Gastrocnemius medialis (tissue), 4 donors: ENCODE results near the gene GPER1. TPM values are rescaled to one million over a fixed set of nuclear protein-coding genes. Genes with fewer than 3 reads are reported as not detected.
"Not testable (repeated sequence)": the region's sequence is repeated elsewhere in the genome, so short reads cannot be mapped to it uniquely, and the experiment has no call there.

Source experiments
- ATAC-seq, 2 donors: fragments of 150-250 bp; one replicate each; pipeline ENCODE4 v1.9.1; 2016
- DNase-seq, 2 donors: peaks; one replicate each; pipeline ENCODE4 v3.0.0-alpha.2; 2019
- H3K27ac ChIP-seq, 4 donors: fragments of 200-600 bp; sonication (generic); 1 replicate in 1 of 4; 2 replicates in 3 of 4; pipeline ENCODE4 v1.5.1; 2016 to 2018; ENCODE audit warnings: mild to moderate bottlenecking in 2 of 4, moderate library complexity in 1 of 4
- H3K27me3 ChIP-seq, 3 donors: fragments of 200-600 bp; sonication (generic) in 2 of 3; 1 replicate in 1 of 3; 2 replicates in 2 of 3; pipeline versions ENCODE4 v1.5.1 to v1.6.0; 2016 to 2019; ENCODE audit warnings: mild to moderate bottlenecking in 1 of 3, moderate library complexity in 1 of 3
- H3K36me3 ChIP-seq, 2 donors: fragments of 200-600 bp; sonication (generic) in 1 of 2; one replicate each; pipeline ENCODE4 v1.5.1; 2017 to 2018
- H3K4me1 ChIP-seq, 2 donors: fragments of 200-600 bp; sonication (generic) in 1 of 2; one replicate each; pipeline ENCODE4 v1.5.1; 2016 to 2017; ENCODE audit warnings: mild to moderate bottlenecking in 2 of 2
- H3K4me3 ChIP-seq, 4 donors: fragments of 200-600 bp; sonication (generic) in 3 of 4; 1 replicate in 1 of 4; 2 replicates in 3 of 4; pipeline ENCODE4 v1.5.1; 2016 to 2019; ENCODE audit warnings: mild to moderate bottlenecking in 2 of 4
- H3K9me3 ChIP-seq, 3 donors: fragments of 200-600 bp; sonication (generic) in 2 of 3; 1 replicate in 1 of 3; 2 replicates in 2 of 3; pipeline ENCODE4 v1.5.1; 2016 to 2019
- POLR2A ChIP-seq, 2 donors: fragments of 450-650 bp; IDR thresholded peaks; one replicate each; pipeline ENCODE4 v1.6.1; 2017; ENCODE audit warnings: antibody characterized with exemption in 2 of 2, mild to moderate bottlenecking in 2 of 2, moderate library complexity in 2 of 2
- in situ Hi-C, 4 donors: fragments of 200-750 bp; cut with MboI; loops; one replicate each; pipeline versions ENCODE4 v1.15.0 to v1.8.0; 2017; ENCODE audit warnings: low sequenced_read_pairs in 4 of 4
- intact Hi-C: fragments of 100-400 bp; cut with DNase I; formaldehyde crosslinking; loops from one replicate; pipeline ENCODE4 v1.15.1; 2023; ENCODE audit warnings: low total_unique reads
- total RNA-seq, 4 donors: library from RNA; depleted of rRNA; stranded (reverse); fragments of >200 nt; gene quantifications; one replicate each; pipeline versions ENCODE4 v1.1.0 to v1.2.3, GENCODE V29; 2016
- TF ChIP-seq, protein P1 (sequence below), 5 experiments: fragments of 450-650 bp in 3 of 5; fragments of 200-600 bp in 2 of 5; sonication (generic) in 2 of 5; IDR thresholded peaks in 4 of 5; conservative IDR thresholded peaks in 1 of 5; 1 replicate in 4 of 5; 2 replicates in 1 of 5; pipeline ENCODE4 v1.5.1; 2016 to 2019; ENCODE audit warnings: antibody characterized with exemption in 5 of 5, mild to moderate bottlenecking in 3 of 5, moderate library complexity in 3 of 5

The GPER1 gene
- total RNA-seq, 4 donors from 2014 or later: 0.92 to 3.2 (median 2.1) TPM

DNA sequence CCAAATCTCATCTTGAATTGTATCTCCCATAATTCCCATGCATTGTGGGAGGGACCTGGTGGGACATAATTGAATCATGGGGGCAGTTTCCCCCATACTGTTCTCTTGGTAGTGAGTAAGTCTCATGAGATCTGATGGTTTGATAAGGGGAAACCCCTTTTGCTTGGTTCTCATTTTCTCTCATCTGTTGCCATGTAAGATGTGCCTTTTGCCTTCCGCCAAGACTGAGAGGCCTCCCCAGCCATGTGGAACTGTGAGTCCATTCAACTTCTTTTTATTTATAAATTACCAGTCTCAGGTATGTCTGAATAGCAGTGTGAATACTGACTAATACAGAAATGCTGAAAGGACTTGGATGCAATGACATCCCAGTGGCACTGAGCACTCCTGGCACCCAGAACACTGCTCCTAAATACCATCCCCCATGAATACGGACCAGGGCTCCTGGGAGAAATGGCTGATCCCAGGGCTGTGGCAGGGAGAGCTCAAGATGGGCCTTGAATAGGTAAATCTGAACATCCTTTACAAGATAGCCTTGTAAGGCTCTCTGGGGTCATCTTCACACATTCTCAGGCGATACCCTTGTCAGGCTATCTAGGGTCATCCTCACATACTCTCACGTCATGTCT is 52.7 kb downstream of the GPER1 start:
- in situ Hi-C loops: no loop called here
- no peak for TF ChIP-seq POLR2A (IDR thresholded peaks at IDR 0.05)
- TF ChIP-seq, protein P1, sequence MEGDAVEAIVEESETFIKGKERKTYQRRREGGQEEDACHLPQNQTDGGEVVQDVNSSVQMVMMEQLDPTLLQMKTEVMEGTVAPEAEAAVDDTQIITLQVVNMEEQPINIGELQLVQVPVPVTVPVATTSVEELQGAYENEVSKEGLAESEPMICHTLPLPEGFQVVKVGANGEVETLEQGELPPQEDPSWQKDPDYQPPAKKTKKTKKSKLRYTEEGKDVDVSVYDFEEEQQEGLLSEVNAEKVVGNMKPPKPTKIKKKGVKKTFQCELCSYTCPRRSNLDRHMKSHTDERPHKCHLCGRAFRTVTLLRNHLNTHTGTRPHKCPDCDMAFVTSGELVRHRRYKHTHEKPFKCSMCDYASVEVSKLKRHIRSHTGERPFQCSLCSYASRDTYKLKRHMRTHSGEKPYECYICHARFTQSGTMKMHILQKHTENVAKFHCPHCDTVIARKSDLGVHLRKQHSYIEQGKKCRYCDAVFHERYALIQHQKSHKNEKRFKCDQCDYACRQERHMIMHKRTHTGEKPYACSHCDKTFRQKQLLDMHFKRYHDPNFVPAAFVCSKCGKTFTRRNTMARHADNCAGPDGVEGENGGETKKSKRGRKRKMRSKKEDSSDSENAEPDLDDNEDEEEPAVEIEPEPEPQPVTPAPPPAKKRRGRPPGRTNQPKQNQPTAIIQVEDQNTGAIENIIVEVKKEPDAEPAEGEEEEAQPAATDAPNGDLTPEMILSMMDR (IDR thresholded peaks at IDR 0.05 in 4 of 5, conservative IDR thresholded peaks at IDR 0.05 in 1 of 5): no peak
- ATAC-seq: no peak

DNA sequence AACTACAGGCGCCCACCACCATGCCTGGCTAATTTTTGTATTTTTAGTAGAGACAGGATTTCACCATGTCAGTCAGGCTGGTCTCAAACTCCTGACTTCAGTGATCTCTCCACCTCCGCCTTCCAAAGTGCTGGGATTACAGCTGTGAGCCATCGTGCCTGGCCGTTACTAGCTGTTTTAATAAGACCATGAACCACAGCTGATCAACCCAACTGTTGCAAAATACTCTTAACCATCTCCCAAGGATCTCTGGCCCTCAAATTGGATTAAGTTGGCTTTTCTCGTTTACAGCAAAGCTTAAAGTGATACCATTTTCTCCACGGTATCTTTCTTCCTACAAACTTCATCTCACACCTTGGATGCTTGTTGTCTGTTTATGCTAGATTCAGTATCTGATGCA is 53.7 kb downstream of the GPER1 start:
- H3K4me1 ChIP-seq: peaks cover 10 to 16% of the 10 kb centered on the region in 2 donors
- H3K27ac ChIP-seq: no peak overlapping the region
- in situ Hi-C loops: no loop called here
- intact Hi-C loops: no loop called here
- TF ChIP-seq, protein P1 (IDR thresholded peaks at IDR 0.05 in 4 of 5, conservative IDR thresholded peaks at IDR 0.05 in 1 of 5): no peak
- TF ChIP-seq POLR2A (IDR thresholded peaks at IDR 0.05): no peak
- H3K36me3 ChIP-seq: no peaks in the 10 kb centered on the region
- no peak for DNase-seq
- no peak for ATAC-seq
- no peak overlapping the region for H3K4me3 ChIP-seq
- no peaks in the 10 kb centered on the region for H3K27me3 ChIP-seq
- H3K9me3 ChIP-seq: no peaks in the 10 kb centered on the region

More for the DNA sequence above, 52.7 kb downstream of the GPER1 start:
- Histone ChIP-seq H3K27me3 (no peaks in the 10 kb centered on the region), H3K9me3 (no peaks in the 10 kb centered on the region), H3K27ac (no peak overlapping the region), H3K36me3 (no peaks in the 10 kb centered on the region), H3K4me1 (peaks cover 11 to 17% of the 10 kb centered on the region in 2 donors), H3K4me3 (no peak overlapping the region)
- intact Hi-C loops: no loop called here
- no peak for DNase-seq

DNA sequence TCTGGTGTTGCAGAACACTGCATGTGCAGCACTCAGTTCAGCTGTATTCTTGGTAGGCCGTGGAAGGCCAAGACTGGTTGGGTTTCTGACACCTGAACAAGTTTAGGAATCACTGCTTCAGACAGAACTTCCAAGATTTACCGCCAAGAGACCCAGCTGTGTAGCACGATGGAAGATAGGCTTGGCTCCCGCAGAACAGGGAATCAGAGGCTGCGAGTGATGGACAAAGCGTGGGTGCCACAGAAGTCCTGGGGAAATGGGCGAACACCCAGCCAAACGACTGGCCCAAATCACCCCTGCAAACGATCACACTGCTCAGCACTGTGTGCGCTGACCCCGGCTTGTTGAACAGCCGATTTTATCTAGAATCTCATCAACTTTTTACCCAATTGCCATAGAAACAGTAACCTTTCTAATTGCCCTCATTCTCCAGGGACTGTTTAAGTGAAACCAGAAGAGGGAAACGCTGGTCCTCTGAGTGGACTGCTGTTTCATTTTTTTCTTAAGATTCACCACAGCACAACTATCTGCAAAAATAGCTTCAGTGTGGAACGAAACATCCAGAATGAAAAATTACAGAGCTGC is 54.2 kb downstream of the GPER1 start:
- H3K36me3 ChIP-seq: no peaks in the 10 kb centered on the region
- ATAC-seq (no peak), DNase-seq (no peak)
- peaks cover 5 to 11% of the 10 kb centered on the region in 2 donors for H3K4me1 ChIP-seq
- H3K27me3 ChIP-seq: no peaks in the 10 kb centered on the region
- no peak overlapping the region for H3K27ac ChIP-seq
- no peak overlapping the region for H3K4me3 ChIP-seq
- TF ChIP-seq, protein P1 (IDR thresholded peaks at IDR 0.05 in 4 of 5, conservative IDR thresholded peaks at IDR 0.05 in 1 of 5): no peak
- TF ChIP-seq POLR2A (IDR thresholded peaks at IDR 0.05): no peak
- intact Hi-C loops: no loop called here
- H3K9me3 ChIP-seq: no peaks in the 10 kb centered on the region
- in situ Hi-C loops: no loop called here

DNA sequence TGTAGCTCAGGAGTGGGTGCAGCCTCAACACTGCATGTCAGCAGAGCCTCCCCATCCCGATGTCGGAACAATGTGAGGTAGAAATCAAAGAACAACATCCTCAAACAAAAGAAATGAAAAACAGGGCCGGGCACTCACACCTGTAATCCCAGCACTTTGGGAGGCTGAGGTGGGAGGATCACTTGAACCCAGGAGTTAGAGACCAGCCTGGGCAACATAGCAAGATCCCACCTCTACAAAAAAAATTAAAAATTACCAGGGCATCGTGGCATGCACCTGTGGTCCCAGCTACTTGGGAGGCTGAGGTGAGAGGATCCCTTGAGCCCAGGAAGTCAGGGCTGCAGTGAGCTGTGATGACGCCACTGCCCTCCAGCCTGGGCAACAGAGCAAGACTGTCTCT is 55.1 kb downstream of the GPER1 start:
- H3K9me3 ChIP-seq, H3K4me3 ChIP-seq, in situ Hi-C loops, H3K27ac ChIP-seq, H3K4me1 ChIP-seq, H3K36me3 ChIP-seq, DNase-seq, ATAC-seq, intact Hi-C loops, H3K27me3 ChIP-seq: not testable (repeated sequence)

Other genes starting within 250 kb of the GPER1 start
- 10 to 100 TPM; 24.6 to 40.8 (median 30.0) TPM for gene GET4, start 211.6 kb upstream of the GPER1 start, total RNA-seq
- gene ADAP1, start 133.4 kb upstream of the GPER1 start, total RNA-seq: 1 to 10 TPM in 2 of 4 donors, under 1 TPM in 2; 0.71 to 5.0 (median 1.1) TPM
- gene COX19, start 112.6 kb upstream of the GPER1 start, total RNA-seq: 1 to 10 TPM; 4.7 to 6.5 (median 5.2) TPM
- gene CYP2W1, start 104.9 kb upstream of the GPER1 start, total RNA-seq: not detected
- 10 to 100 TPM; 23.3 to 43.8 (median 29.5) TPM for gene GPR146, start 43.6 kb upstream of the GPER1 start, total RNA-seq
- gene ZFAND2A, start 72.1 kb downstream of the GPER1 start, total RNA-seq: 10 to 100 TPM; 12.0 to 17.9 (median 14.1) TPM
- not detected for gene UNCX, start 144.8 kb downstream of the GPER1 start, total RNA-seq